GM19043 (cell line): ENCODE data around the gene GAGE12F.
"Not testable (repeated sequence)": the region's sequence is repeated elsewhere in the genome, so short reads cannot be mapped to it uniquely, and the experiment has no call there.

Experiments
- ATAC-seq: cut with Tn5 transposase; IDR thresholded peaks from one replicate; pipeline ENCODE4 v1.9.1; 2021; ENCODE audit warnings: low read depth; ENCODE audit not compliant: unreplicated experiment

GAGE12F gene, protein sequence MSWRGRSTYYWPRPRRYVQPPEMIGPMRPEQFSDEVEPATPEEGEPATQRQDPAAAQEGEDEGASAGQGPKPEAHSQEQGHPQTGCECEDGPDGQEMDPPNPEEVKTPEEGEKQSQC

DNA sequence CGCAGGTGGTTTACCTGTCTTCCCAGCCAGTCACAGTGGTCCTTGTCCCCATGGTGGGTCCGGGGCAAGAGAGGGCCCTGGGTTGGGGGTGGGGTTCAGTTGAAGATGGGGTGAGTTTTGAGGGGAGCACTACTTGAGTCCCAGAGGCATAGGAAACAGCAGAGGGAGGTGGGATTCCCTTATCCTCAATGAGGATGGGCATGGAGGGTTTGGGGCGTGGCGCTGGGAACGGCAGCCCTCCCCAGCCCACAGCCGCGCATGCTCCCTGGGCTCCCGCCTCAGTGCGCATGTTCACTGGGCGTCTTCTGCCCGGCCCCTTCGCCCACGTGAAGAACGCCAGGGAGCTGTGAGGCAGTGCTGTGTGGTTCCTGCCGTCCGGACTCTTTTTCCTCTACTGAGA, at the start of gene GAGE12F:
TSS of gene GAGE12F (plus strand) at position 301 of the 400 bp plus-strand sequence. CDS start 1,155 bp downstream, outside the sequence.
- not testable (repeated sequence) for ATAC-seq

DNA sequence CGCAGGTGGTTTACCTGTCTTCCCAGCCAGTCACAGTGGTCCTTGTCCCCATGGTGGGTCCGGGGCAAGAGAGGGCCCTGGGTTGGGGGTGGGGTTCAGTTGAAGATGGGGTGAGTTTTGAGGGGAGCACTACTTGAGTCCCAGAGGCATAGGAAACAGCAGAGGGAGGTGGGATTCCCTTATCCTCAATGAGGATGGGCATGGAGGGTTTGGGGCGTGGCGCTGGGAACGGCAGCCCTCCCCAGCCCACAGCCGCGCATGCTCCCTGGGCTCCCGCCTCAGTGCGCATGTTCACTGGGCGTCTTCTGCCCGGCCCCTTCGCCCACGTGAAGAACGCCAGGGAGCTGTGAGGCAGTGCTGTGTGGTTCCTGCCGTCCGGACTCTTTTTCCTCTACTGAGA, 28.8 kb upstream of the GAGE12F start, which contains the start of gene GAGE12C:
TSS of gene GAGE12C (plus strand) at position 301 of the 400 bp plus-strand sequence. CDS start 1,155 bp downstream, outside the sequence.
- not testable (repeated sequence) for ATAC-seq

DNA sequence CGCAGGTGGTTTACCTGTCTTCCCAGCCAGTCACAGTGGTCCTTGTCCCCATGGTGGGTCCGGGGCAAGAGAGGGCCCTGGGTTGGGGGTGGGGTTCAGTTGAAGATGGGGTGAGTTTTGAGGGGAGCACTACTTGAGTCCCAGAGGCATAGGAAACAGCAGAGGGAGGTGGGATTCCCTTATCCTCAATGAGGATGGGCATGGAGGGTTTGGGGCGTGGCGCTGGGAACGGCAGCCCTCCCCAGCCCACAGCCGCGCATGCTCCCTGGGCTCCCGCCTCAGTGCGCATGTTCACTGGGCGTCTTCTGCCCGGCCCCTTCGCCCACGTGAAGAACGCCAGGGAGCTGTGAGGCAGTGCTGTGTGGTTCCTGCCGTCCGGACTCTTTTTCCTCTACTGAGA, 19.2 kb upstream of the GAGE12F start, which contains the start of gene GAGE12D:
TSS of gene GAGE12D (plus strand) at position 301 of the 400 bp plus-strand sequence. CDS start 1,155 bp downstream, outside the sequence.
- not testable (repeated sequence) for ATAC-seq

DNA sequence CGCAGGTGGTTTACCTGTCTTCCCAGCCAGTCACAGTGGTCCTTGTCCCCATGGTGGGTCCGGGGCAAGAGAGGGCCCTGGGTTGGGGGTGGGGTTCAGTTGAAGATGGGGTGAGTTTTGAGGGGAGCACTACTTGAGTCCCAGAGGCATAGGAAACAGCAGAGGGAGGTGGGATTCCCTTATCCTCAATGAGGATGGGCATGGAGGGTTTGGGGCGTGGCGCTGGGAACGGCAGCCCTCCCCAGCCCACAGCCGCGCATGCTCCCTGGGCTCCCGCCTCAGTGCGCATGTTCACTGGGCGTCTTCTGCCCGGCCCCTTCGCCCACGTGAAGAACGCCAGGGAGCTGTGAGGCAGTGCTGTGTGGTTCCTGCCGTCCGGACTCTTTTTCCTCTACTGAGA, 9.7 kb upstream of the GAGE12F start, which contains the start of gene GAGE12E:
TSS of gene GAGE12E (plus strand) at position 301 of the 400 bp plus-strand sequence. CDS start 1,155 bp downstream, outside the sequence.
- not testable (repeated sequence) for ATAC-seq

DNA sequence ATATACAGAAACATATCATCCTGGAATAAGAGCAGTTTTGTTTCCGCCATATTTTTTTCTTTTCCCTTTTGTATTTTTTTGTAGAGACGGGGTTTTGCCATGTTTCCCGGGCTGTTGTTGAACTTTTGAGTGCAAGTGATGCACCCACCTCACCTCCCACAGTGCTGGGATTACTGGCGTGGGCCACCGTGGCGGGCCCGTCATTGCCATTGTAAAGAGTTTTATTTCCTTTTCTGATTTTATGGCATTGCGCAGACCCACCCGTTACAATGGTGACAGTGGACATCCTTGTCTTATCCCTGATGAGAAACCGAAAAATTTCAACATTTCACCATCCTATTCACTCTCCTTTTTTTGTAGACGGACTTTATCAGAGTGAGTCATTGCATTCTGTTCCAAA, 8.1 kb downstream of the GAGE12F start:
- not testable (repeated sequence) for ATAC-seq

DNA sequence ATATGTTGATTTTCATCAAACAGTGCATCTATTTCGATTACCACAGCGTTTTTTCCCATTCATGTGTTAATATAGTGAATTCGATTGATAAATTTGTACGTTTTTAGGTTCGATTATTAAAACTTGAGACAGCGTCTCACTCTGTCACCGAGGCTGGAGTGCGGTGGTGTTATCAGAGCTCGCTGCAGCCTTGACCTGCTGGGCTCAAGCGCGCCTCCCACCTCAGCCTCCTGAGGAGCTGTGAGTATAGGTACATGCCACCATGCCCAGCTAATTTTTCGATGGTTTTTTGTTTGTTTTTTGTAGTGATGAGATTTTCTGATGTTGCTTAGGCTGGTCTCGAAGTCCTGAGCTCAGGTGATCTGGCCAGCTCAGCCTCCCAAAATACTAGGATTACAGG, 8.5 kb downstream of the GAGE12F start:
- ATAC-seq, result not testable (repeated sequence)

DNA sequence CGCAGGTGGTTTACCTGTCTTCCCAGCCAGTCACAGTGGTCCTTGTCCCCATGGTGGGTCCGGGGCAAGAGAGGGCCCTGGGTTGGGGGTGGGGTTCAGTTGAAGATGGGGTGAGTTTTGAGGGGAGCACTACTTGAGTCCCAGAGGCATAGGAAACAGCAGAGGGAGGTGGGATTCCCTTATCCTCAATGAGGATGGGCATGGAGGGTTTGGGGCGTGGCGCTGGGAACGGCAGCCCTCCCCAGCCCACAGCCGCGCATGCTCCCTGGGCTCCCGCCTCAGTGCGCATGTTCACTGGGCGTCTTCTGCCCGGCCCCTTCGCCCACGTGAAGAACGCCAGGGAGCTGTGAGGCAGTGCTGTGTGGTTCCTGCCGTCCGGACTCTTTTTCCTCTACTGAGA, 9.5 kb downstream of the GAGE12F start, which contains the start of gene GAGE12G:
TSS of gene GAGE12G (plus strand) at position 301 of the 400 bp plus-strand sequence. CDS start 1,155 bp downstream, outside the sequence.
- not testable (repeated sequence) for ATAC-seq

DNA sequence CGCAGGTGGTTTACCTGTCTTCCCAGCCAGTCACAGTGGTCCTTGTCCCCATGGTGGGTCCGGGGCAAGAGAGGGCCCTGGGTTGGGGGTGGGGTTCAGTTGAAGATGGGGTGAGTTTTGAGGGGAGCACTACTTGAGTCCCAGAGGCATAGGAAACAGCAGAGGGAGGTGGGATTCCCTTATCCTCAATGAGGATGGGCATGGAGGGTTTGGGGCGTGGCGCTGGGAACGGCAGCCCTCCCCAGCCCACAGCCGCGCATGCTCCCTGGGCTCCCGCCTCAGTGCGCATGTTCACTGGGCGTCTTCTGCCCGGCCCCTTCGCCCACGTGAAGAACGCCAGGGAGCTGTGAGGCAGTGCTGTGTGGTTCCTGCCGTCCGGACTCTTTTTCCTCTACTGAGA, 19.0 kb downstream of the GAGE12F start, which contains the start of gene GAGE12H:
TSS of gene GAGE12H (plus strand) at position 301 of the 400 bp plus-strand sequence. CDS start 1,155 bp downstream, outside the sequence.
- not testable (repeated sequence) for ATAC-seq

DNA sequence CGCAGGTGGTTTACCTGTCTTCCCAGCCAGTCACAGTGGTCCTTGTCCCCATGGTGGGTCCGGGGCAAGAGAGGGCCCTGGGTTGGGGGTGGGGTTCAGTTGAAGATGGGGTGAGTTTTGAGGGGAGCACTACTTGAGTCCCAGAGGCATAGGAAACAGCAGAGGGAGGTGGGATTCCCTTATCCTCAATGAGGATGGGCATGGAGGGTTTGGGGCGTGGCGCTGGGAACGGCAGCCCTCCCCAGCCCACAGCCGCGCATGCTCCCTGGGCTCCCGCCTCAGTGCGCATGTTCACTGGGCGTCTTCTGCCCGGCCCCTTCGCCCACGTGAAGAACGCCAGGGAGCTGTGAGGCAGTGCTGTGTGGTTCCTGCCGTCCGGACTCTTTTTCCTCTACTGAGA, 28.6 kb downstream of the GAGE12F start, which contains the start of gene GAGE2A:
TSS of gene GAGE2A (plus strand) at position 301 of the 400 bp plus-strand sequence. CDS start 1,155 bp downstream, outside the sequence.
- ATAC-seq, result not testable (repeated sequence)

DNA sequence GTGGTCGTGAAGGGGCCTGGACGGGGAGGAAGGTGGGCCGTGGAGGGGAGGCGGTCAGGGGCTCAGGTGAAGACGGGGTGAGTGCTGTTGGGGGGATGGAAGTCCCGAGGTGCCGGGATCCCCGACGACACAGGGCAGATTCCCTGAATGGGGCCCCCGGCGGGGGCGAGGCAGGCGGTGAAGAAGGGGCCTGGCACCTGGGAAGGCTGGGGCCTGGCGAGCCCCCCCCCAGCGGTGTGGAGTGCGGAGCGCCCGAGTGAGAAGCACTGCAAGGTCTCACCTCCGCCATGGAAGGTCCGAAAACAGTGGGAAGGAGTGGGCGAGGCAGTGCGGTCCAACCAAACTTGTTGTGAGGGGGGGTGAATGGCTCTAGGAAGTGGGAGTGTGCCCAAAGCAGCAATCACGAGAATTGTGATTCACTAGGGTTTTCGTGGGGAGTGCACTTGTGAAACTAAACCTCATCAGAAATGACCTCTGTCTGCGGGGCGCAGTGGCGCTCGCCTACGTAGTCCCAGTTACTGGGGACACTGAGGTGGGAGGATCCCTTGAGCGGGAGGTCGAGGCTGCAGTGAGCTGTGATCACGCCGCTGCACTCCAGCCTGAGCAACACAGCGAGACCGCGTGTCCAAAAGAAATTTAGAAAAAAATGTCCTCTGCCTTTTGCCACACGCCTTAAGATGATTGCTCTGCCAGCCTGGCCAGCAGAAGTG, 29.3 kb downstream of the GAGE12F start:
- ATAC-seq, result not testable (repeated sequence)

DNA sequence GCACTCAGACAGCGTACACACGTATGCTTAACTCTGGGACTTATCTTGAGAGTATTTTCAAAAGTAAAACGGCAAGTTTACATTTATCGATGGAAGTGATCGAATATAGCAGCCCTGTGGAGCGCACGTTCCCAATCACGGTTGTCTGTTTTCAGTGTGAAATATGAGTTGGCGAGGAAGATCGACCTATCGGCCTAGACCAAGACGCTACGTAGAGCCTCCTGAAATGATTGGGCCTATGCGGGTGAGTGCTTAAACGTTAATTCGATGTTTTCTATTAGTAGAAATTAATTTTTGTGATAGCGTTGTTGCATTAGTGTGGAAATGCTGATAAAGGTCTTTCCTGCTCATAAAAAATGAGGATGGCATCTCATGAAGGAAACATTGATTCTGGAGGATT, 29.8 kb downstream of the GAGE12F start:
- not testable (repeated sequence) for ATAC-seq

DNA sequence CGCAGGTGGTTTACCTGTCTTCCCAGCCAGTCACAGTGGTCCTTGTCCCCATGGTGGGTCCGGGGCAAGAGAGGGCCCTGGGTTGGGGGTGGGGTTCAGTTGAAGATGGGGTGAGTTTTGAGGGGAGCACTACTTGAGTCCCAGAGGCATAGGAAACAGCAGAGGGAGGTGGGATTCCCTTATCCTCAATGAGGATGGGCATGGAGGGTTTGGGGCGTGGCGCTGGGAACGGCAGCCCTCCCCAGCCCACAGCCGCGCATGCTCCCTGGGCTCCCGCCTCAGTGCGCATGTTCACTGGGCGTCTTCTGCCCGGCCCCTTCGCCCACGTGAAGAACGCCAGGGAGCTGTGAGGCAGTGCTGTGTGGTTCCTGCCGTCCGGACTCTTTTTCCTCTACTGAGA, 38.1 kb downstream of the GAGE12F start, which contains the start of gene GAGE1:
TSS of gene GAGE1 (plus strand) at position 301 of the 400 bp plus-strand sequence. CDS start 1,155 bp downstream, outside the sequence.
- not testable (repeated sequence) for ATAC-seq

DNA sequence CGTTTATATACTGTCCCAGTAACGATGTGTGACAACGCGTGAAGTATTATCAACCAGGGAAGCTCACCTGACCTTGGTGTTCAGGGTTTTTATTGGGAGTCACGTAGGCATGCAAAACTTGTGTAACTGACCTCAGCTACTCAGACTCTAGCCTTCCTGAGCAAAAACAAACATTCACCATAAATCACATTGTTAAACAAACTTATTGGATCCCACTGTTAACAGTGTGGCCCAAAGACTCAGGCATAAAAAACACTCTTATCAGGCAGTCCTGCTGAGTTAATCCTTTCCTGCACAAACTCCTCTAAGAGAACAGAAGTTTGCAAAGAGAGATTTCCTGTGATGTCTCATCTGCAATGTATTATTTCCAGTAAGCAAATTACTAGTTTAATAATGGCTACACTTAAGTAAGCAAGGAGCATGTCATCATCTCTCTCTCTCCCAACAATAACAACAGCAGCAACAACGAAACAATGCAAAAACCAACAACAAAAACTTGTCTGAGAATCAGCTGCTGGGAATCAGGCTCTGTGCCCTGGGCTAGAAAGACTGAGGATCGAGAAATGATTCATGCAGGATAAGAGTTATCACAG, 50.2 kb downstream of the GAGE12F start:
- ATAC-seq, result no peak
